ENCODE results near the gene LEFTY2.
"Not testable (repeated sequence)": the region's sequence is repeated elsewhere in the genome, so short reads cannot be mapped to it uniquely, and the experiment has no call there.

The LEFTY2 gene

DNA sequence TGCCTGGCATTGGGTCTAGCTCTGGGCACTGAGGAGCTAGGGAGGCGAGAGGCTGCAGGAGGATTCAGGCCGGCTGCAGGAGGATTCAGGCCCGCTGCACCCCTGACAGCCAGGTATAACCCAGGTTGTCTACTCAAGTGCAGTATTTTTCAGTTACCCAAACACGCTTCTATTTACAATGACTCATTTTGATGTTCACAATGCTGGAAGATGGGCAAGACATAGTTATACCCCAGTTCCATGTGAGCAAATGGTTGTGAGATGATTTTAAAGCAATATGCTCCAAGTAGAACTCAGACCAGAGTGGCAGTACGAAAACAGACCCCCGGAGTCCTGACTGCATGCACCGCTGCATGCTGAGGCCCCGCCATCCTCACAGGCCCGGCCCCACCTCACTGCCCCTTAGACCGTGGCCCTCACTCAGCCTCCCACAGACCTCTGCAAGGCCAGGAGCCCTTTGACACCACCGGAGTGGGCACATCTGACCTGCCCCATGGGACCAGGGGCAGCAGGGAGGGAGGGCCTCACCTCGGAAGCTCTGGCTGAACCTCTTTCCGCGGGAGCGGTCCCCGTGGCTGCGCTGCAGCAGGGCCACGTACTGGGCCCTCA lies 52.6 kb downstream of the LEFTY2 start:
- no peak for DNase-seq (ENCODE audit: low read depth, low spot score)
- H3K4me3 ChIP-seq (ENCODE audit: low read length) = no peak overlapping the region
- no peaks in the 10 kb centered on the region for H3K9me3 ChIP-seq (ENCODE audit: control insufficient read depth, insufficient read depth, low read length)
- H3K36me3 ChIP-seq (ENCODE audit: control insufficient read depth, insufficient read depth, low read length) = no peaks in the 10 kb centered on the region
- no peak overlapping the region for H3K27ac ChIP-seq (ENCODE audit: low read length)
- no CpG with 5 or more reads among the region's 18 CpGs for WGBS (ENCODE audit: insufficient coverage, insufficient read length)
- no peaks in the 10 kb centered on the region for H3K27me3 ChIP-seq (ENCODE audit: control insufficient read depth, insufficient read depth, low read length)
- peaks cover 7% of the 10 kb centered on the region for H3K4me1 ChIP-seq (ENCODE audit: control insufficient read depth, insufficient read depth, low read length)

DNA sequence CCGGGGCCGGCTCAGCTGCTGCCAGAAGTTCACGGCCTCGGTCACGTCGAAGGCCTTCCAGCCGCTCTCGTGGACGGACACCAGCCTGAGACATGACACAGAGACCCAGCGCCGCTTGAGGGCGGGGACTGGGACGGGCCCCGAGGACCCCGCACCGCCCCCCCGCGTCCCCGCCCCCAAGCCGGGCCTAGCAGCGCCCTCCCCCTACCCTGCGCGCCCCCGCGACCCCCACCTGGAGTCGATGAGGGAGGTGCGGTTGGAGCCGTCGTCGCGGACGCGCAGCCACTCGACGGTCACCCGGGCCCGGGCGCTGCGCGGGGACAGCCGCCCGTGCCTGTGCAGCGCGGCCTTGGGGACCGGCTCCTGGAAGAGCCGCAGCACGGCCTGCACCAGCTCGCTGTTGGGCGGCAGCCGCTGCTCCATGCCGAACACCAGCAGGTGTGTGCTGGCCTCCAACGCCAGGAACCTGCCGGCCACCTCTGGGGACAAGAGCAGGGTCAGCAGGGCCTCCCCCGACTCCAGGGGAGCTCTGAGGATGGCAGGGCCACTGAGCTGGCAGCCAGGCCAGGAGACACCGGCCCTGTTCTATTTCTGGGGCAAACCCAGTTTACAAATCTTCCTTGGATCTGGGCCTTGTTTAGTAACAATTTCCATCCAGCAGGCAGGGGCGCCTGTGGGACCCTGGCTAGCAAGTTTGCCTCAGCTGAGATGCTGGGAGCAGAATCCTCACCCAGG lies 53.3 kb downstream of the LEFTY2 start:
- not testable (repeated sequence) for H3K27ac ChIP-seq (ENCODE audit: low read length); H3K36me3 ChIP-seq (ENCODE audit: control insufficient read depth, insufficient read depth, low read length); H3K4me3 ChIP-seq (ENCODE audit: low read length); H3K27me3 ChIP-seq (ENCODE audit: control insufficient read depth, insufficient read depth, low read length); DNase-seq (ENCODE audit: low read depth, low spot score); H3K9me3 ChIP-seq (ENCODE audit: control insufficient read depth, insufficient read depth, low read length); H3K4me1 ChIP-seq (ENCODE audit: control insufficient read depth, insufficient read depth, low read length)
- no CpG with 5 or more reads among the region's 56 CpGs for WGBS (ENCODE audit: insufficient coverage, insufficient read length)

DNA sequence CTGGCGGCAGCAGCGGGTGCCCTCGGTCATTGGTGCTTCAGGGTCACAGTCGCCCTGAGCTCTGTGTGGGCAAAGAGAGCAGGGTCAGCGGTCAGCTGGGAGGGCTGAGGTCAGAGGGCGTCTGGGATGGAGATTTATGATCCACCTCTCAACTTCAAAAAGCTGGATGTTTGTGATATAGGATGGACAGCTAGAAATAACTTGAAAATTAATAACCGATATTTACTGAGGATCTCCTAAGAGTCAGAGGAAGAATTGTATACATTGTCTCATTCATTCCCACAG lies 54.0 kb downstream of the LEFTY2 start:
- Histone ChIP-seq H3K27ac (ENCODE audit: low read length) (no peak overlapping the region), H3K4me3 (ENCODE audit: low read length) (no peak overlapping the region), H3K27me3 (ENCODE audit: control insufficient read depth, insufficient read depth, low read length) (no peaks in the 10 kb centered on the region), H3K4me1 (ENCODE audit: control insufficient read depth, insufficient read depth, low read length) (peaks cover 7% of the 10 kb centered on the region), H3K36me3 (ENCODE audit: control insufficient read depth, insufficient read depth, low read length) (no peaks in the 10 kb centered on the region), H3K9me3 (ENCODE audit: control insufficient read depth, insufficient read depth, low read length) (no peaks in the 10 kb centered on the region)
- no CpG with 5 or more reads among the region's 7 CpGs for WGBS (ENCODE audit: insufficient coverage, insufficient read length)
- DNase-seq (ENCODE audit: low read depth, low spot score) = no peak

All from iPS DF 6.9 (cell line).